GM18873 (cell line): Measurements from ENCODE around the gene OPRM1.
"Not testable (repeated sequence)": the region's sequence is repeated elsewhere in the genome, so short reads cannot be mapped to it uniquely, and the experiment has no call there.

Experiments
- ATAC-seq: cut with Tn5 transposase; IDR thresholded peaks from one replicate; pipeline ENCODE4 v1.9.1; 2021; ENCODE audit warnings: mild to moderate bottlenecking, moderate library complexity, moderate number of reproducible peaks; ENCODE audit not compliant: unreplicated experiment, low FRiP score

OPRM1 gene

GRCh38 chr6:154139892-154140291 lies 100.9 kb downstream of the OPRM1 start:
- no peak for ATAC-seq

GRCh38 chr6:154140743-154141142 lies 101.7 kb downstream of the OPRM1 start:
- ATAC-seq = no peak

- no peak for ATAC-seq
Observed at GRCh38 chr6:154143753-154144152, 104.7 kb downstream of the OPRM1 start.

DNA sequence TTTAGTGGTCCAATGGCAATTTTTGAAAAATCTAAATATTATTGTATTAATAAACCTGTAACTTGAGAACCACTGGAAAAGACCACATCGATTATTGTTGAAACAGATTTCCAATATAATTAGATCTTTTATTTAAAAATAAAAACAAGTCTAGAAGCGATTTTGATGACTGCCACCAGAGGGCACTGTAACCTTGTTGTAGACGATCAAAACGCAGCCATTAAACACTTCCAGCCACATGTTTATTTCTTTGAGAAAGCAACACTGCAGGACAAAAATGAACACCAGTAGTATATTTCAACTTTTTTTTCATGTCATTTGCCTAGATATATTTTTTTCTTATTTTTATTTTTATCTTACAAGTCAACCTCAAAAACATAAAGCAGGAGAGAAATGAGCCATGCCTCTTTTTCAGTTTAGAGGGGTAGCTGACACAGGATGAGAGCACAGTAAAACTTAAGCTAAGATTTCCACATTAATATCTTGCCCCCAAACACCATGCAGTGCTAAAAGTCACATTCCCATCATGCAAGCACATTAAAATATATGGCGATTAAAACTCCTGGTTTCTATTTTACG lies 115.4 kb downstream of the OPRM1 start:
- no peak for ATAC-seq

GRCh38 chr6:154156135-154156896 lies 117.3 kb downstream of the OPRM1 start:
- peak; percentile 76 for ATAC-seq

GRCh38 chr6:154157082-154157481 lies 118.0 kb downstream of the OPRM1 start:
- ATAC-seq = peak; percentile 26

DNA sequence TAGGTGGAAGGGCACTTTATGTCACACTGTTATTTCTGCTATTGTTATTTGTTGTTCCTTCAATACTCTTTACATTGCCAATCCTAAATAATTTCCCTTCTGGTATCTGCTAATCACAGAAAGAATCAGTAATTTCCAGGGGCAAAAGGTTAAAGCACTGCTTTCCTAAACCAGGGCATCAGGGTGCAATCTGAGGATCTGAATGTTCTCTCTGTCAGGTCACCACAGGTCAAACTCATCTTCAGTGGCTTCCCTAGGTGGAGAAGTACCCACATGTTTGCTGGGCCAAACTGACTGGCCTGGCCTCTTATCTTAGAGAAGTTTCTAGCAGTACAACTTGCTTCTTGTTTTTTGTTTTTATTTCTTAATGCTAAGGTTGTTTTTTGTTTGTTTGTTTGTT lies 118.7 kb downstream of the OPRM1 start:
- no peak for ATAC-seq

GRCh38 chr6:154159126-154159525 lies 120.1 kb downstream of the OPRM1 start:
- no peak for ATAC-seq

DNA sequence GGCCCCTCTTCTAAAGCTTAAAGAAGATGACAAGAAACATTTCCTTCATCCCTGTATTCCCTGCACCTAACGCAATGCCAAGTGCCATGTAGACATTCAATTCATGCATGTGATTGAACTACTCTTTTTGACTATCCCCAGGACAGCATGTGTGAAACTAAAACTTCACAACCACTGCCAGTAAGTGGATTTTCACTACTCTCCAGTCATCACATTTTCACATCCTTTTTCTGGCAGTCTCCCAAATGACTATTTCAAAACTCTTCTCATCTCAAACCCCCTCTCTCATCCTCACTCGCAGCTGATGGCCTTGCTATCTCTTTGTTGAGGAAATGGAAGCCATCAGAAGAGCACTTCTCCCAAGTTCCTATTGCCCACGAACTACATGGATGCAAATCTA lies 122.6 kb downstream of the OPRM1 start:
- ATAC-seq = peak; percentile 86

DNA sequence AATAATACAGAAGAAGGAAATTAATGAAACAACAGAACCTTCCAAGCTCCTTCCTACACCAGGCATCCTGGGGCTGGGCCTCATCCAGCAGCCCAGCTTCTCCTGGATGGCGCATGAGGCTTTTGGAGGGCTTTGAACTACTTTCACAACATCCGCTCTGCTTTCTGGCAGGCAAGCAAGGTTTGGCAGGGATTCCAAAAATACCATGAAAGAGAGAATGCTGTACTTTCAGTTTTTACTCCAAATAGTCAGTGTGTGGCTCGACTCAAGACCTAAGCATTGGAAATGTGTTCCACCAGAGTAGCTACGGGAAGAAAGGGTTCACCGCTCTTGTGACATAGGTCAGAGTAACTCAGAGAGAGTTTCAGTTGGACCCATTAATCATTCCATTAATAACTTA lies 125.4 kb downstream of the OPRM1 start:
- ATAC-seq = no peak

DNA sequence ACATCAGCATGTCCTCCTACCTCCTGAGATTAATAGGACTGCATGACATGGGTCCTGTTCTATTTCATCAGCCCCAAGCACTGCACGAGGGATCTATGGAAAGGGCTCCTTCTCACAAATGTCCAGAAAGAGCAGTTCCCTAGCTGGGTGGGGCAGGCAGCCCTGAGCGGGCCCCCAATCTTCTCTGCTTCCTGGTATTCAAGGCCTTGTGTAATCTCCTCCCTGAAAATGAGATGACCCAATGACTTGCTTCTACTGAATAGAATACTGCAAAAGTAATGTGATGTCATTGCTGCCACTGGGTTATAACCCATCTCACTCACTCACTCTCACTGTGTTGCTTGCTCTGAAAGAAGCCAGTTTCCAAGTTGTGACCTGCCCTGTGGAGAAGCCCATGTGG lies 126.4 kb downstream of the OPRM1 start:
- ATAC-seq = no peak

- ATAC-seq = no peak
Observed at GRCh38 chr6:154166140-154166539, 127.1 kb downstream of the OPRM1 start.

DNA sequence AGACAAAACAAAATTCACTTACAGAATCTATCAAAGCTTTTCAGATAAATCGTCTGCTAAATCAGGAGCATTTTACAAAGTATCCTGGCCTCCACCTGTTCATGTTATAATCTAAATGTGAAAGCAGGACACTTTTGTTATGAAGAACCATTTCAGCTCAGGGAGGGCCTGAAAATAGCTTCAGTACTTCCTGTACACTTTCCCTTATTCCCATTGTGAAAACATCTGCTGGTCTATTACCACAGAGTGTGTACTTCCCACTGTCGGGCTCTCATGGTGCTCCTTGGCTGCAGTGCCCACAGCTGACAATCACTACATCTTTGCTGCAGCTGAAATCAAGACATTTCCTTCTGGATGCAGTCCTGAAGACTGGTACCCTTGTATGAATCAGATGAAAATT lies 128.1 kb downstream of the OPRM1 start:
- no peak for ATAC-seq

- ATAC-seq = no peak
Observed at GRCh38 chr6:154169193-154169847, 130.3 kb downstream of the OPRM1 start.

DNA sequence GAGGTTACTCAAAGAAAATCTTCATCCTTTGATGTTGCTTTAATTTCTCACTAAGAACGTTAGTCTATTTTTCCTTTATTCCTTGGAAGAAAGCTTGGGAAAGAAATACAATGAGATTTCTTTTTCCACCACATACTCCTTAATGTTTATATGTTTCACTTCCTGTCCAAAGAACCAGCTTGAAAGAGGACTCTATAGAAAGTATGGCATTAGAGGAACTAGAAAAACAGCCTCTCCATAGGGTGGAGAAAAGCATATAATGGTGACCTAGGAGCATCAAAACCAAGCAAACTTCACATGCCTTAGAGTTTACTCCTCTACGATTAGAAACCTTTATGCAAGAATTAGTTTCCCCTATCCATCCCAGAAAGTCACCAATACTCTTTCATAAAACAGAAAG lies 131.1 kb downstream of the OPRM1 start:
- no peak for ATAC-seq

DNA sequence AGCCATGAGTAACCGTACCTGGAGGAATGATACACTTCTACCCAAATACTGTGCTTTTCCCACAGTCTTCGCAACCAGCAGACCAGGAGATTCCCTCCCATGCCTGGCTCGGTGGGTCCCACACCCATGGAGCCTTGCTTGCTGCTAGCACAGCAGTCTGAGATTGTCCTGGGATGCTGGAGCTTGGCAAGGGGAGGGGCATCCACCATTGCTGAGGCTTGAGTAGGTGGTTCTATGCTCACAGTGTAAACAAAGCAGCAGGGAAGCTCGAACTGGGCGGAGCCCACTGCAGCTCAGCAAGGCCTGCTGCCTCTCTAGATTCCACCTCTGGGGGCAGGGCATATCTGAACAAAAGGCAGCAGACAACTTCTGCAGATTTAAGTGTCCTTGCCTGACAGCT lies 133.4 kb downstream of the OPRM1 start:
- ATAC-seq = not testable (repeated sequence)

GRCh38 chr6:154179434-154179833 lies 140.4 kb downstream of the OPRM1 start:
- no peak for ATAC-seq

DNA sequence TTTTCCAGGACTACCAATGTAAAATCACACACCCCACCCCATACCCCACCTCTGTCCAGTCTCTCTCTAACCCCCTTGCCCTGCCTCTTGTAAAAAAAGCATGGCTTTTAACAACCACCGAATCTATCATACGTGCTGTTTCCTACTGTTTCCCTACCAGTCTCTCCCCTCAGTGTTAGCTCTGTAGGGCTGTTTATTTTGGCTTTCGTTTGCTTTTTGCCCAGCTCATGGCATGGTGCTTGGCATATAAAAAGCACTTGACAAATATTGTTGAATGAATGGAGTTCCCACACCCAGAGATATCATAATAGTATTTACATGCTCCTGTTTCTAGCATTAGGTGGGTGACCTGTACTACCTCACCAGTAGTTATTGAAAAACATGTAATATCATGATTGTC lies 148.2 kb downstream of the OPRM1 start:
- no peak for ATAC-seq

- ATAC-seq = no peak
Observed at GRCh38 chr6:154187714-154188113, 148.7 kb downstream of the OPRM1 start.

GRCh38 chr6:154196333-154196885 lies 157.4 kb downstream of the OPRM1 start:
- ATAC-seq = no peak

- ATAC-seq = no peak
Observed at GRCh38 chr6:154197196-154197860, 158.3 kb downstream of the OPRM1 start.
